IgD-negative memory B cell (primary cell): Measurements from ENCODE around the gene ADAMTSL3. TPM values are rescaled to one million over a fixed set of nuclear protein-coding genes. Genes with fewer than 3 reads are reported as not detected.
"Not testable (repeated sequence)": the region's sequence is repeated elsewhere in the genome, so short reads cannot be mapped to it uniquely, and the experiment has no call there.

Experiments used
- H3K27ac Mint-ChIP-seq, 3 donors: one replicate each; pipeline ENCODE4 v1.8.0; 2020 to 2022; ENCODE audit warnings: mild to moderate bottlenecking in 3 of 3, mixed read lengths in 3 of 3, moderate library complexity in 1 of 3
- H3K27me3 Mint-ChIP-seq: one replicate; pipeline ENCODE4 v1.8.0; 2021; ENCODE audit warnings: mixed read lengths
- H3K36me3 Mint-ChIP-seq: one replicate; pipeline ENCODE4 v1.8.0; 2020; ENCODE audit warnings: mild to moderate bottlenecking, mixed read lengths
- H3K4me1 Mint-ChIP-seq, 3 donors: one replicate each; pipeline ENCODE4 v1.8.0; 2020 to 2022; ENCODE audit warnings: mixed read lengths in 3 of 3, mild to moderate bottlenecking in 1 of 3
- H3K4me3 Mint-ChIP-seq, 4 donors: one replicate each; pipeline ENCODE4 v1.8.0; 2020 to 2022; ENCODE audit warnings: mild to moderate bottlenecking in 4 of 4, mixed read lengths in 4 of 4, moderate library complexity in 3 of 4
- H3K9me3 Mint-ChIP-seq, 3 donors: one replicate each; pipeline ENCODE4 v1.8.0; 2020 to 2021; ENCODE audit warnings: mixed read lengths in 3 of 3, mild to moderate bottlenecking in 1 of 3
- polyA plus RNA-seq: library from polyadenylated mRNA; unstranded; fragments of 300-500 nt; fragmentation: Illumina TruSeq; gene quantifications from one replicate; pipeline ENCODE4 v1.2.3, GENCODE V29; 2021

The ADAMTSL3 gene
- polyA plus RNA-seq, 1 donor from 2014 or later: not detected

- Mint-ChIP-seq H3K36me3 (peaks cover 1% of the 10 kb centered on the region), H3K27ac (no peak overlapping the region), H3K9me3 (peaks cover 0 to 4% (median 3%) of the 10 kb centered on the region in 3 donors), H3K4me3 (no peak overlapping the region), H3K4me1 (peaks cover 0 to 10% (median 8%) of the 10 kb centered on the region in 3 donors), H3K27me3 (peaks cover 29% of the 10 kb centered on the region)
Measured at GRCh38 chr15:84081391-84082168, 427.7 kb downstream of the ADAMTSL3 start.

- Mint-ChIP-seq H3K27me3 (peaks cover 20% of the 10 kb centered on the region), H3K9me3 (peaks cover 0 to 2% (median 0%) of the 10 kb centered on the region in 3 donors), H3K4me1 (peaks cover 0 to 10% (median 8%) of the 10 kb centered on the region in 3 donors), H3K27ac (no peak overlapping the region), H3K36me3 (peaks cover 1% of the 10 kb centered on the region), H3K4me3 (no peak overlapping the region)
Measured at GRCh38 chr15:84082739-84083138, 428.8 kb downstream of the ADAMTSL3 start.

GRCh38 chr15:84086071-84086470 lies 432.1 kb downstream of the ADAMTSL3 start:
- H3K9me3 Mint-ChIP-seq, H3K4me1 Mint-ChIP-seq, H3K4me3 Mint-ChIP-seq, H3K36me3 Mint-ChIP-seq, H3K27ac Mint-ChIP-seq, H3K27me3 Mint-ChIP-seq: not testable (repeated sequence)

Other genes with a start within 250 kb of the ADAMTSL3 start
- gene SH3GL3, start 206.8 kb upstream of the ADAMTSL3 start, polyA plus RNA-seq: not detected